DND-41 (cell line): Measurements from ENCODE around the gene TMEM185A.
A peak's percentile ranks its signal among the peaks of the same experiment; 100 is the strongest.
"Not testable (repeated sequence)": the region's sequence is repeated elsewhere in the genome, so short reads cannot be mapped to it uniquely, and the experiment has no call there.

ENCODE experiments used
- ATAC-seq: fragments of 200-7000 bp; cut with Tn5 transposase; 3 replicates; pipeline ENCODE4 v1.9.1; 2021; ENCODE audit warnings: low read depth; ENCODE audit not compliant: insufficient read depth
- DNase-seq: peaks from one replicate; pipeline ENCODE4 v3.0.0-alpha.2; 2020
- H2AFZ ChIP-seq: 2 replicates; pipeline ENCODE4 v1.6.0; 2012; ENCODE audit warnings: low read depth, low read length
- H3K27ac ChIP-seq: 2 replicates; pipeline ENCODE4 v1.5.1; 2012; ENCODE audit warnings: low read length, inconsistent platforms
- H3K27me3 ChIP-seq: fragments of 200-600 bp; sonication (generic); 2 replicates; pipeline ENCODE4 v1.6.0; 2012; ENCODE audit warnings: low read length, mild to moderate bottlenecking, inconsistent platforms; ENCODE audit not compliant: insufficient read depth, poor library complexity
- H3K36me3 ChIP-seq: 2 replicates; pipeline ENCODE4 v1.5.1; 2012; ENCODE audit warnings: low read length, inconsistent platforms; ENCODE audit not compliant: insufficient read depth
- H3K4me1 ChIP-seq: 2 replicates; pipeline ENCODE4 v1.5.1; 2012; ENCODE audit warnings: mild to moderate bottlenecking, low read length; ENCODE audit not compliant: insufficient read depth
- H3K4me2 ChIP-seq: 2 replicates; pipeline ENCODE4 v1.6.0; 2012; ENCODE audit warnings: mild to moderate bottlenecking, moderate library complexity, low read length, inconsistent platforms; ENCODE audit not compliant: insufficient read depth
- H3K4me3 ChIP-seq, 2 experiments: fragments of 200-600 bp in 1 of 2; shearing (Covaris generic) in 1 of 2; 2 replicates each; pipeline ENCODE4 v1.5.1; 2012 to 2016; ENCODE audit warnings: inconsistent platforms in 2 of 2, low read length in 2 of 2, mild to moderate bottlenecking in 2 of 2, low read depth in 1 of 2, moderate library complexity in 1 of 2
- H3K79me2 ChIP-seq: 2 replicates; pipeline ENCODE4 v1.6.0; 2012; ENCODE audit warnings: low read length, inconsistent platforms; ENCODE audit not compliant: insufficient read depth
- H3K9ac ChIP-seq: 2 replicates; pipeline ENCODE4 v1.6.0; 2012; ENCODE audit warnings: low read depth, mild to moderate bottlenecking, inconsistent platforms, low read length, moderate library complexity
- H3K9me3 ChIP-seq: 2 replicates; pipeline ENCODE4 v1.5.1; 2012; ENCODE audit warnings: low read length, moderate library complexity, mild to moderate bottlenecking, inconsistent platforms; ENCODE audit not compliant: insufficient read depth, severe bottlenecking
- H4K20me1 ChIP-seq: 2 replicates; pipeline ENCODE4 v1.6.0; 2012; ENCODE audit warnings: low read length; ENCODE audit not compliant: insufficient read depth
- EZH2 ChIP-seq: IDR thresholded peaks from 3 replicates; pipeline ENCODE4 v1.6.1; 2012; ENCODE audit warnings: borderline replicate concordance, low read depth, mild to moderate bottlenecking, moderate library complexity, low read length, inconsistent platforms; ENCODE audit not compliant: severe bottlenecking
- TF ChIP-seq, protein P1 (sequence below): IDR thresholded peaks from 2 replicates; pipeline ENCODE4 v1.5.1; 2012; ENCODE audit warnings: borderline replicate concordance, low read length, moderate library complexity, mild to moderate bottlenecking; ENCODE audit not compliant: poor library complexity, severe bottlenecking; ENCODE audit errors: extremely low read depth

Gene TMEM185A

DNA sequence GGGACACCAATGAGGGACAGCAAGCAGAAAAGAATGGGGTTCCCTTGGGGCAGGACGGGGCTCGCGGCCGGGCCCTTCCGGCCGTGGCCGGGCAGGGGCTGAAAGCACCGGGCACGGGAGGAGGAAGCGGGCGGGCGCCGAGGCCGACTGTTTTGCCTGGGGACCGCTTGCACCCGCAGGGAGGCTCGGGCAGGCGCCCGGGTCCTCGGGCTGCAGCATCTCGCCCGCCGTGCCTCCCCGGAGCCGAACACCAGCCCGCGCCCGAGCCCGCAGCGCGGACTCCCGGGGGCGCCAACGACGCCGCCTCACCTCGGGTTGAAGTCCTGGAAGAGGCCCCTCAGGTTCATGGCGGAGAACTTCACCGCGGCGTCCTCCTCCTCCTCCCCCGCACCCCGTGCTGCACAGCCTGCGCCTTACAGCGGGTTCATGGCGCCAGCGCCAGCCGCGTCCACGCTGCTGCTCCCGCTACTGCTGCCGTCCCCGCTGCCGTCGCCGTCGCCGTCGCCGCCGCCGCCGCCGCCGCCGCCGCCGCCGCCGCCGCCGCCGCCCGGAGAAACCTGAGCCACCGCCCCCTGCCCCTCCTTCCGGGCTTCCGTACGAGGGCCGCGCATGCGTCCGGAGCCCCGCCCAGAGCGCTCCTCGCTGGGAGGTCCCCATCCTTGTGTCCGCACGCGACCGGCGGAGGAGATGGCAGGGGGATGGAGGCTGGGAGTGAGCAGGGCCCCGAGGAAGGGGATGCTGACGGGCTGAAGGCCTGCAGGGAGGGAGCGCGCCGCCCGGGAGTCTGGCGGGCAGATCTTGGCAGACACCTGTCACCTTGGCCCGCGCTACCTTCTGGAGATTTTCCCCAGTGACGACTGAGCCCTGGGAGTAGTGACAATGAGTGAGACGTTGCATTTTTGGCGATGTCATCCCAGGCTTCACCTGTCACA is at the start of gene TMEM185A:
TMEM185A (minus strand) TSS at position 559 of the 932 bp plus-strand sequence; CDS start at position 347, 212 bp downstream.
- DNase-seq, result peak; percentile 75
- Histone ChIP-seq H3K36me3 (no peaks in the 10 kb centered on the region), H3K27me3 (no peaks in the 10 kb centered on the region), H3K4me1 (peaks cover 27% of the 10 kb centered on the region), H3K9me3 (no peaks in the 10 kb centered on the region), H4K20me1 (peaks cover 7% of the 10 kb centered on the region; the same call in 1 of the 2 replicates), H2AFZ (peak within 1 kb of the TSS; percentile 86), H3K79me2 (peaks cover 30% of the 10 kb centered on the region), H3K27ac (peak within 1 kb of the TSS; percentile 57; the same call in 1 of the 2 replicates), H3K4me3 (peak within 1 kb of the TSS; percentile 62 to 76), H3K9ac (peak within 1 kb of the TSS; percentile 65), H3K4me2 (peak within 1 kb of the TSS; percentile 90)
- TF ChIP-seq, protein P1, sequence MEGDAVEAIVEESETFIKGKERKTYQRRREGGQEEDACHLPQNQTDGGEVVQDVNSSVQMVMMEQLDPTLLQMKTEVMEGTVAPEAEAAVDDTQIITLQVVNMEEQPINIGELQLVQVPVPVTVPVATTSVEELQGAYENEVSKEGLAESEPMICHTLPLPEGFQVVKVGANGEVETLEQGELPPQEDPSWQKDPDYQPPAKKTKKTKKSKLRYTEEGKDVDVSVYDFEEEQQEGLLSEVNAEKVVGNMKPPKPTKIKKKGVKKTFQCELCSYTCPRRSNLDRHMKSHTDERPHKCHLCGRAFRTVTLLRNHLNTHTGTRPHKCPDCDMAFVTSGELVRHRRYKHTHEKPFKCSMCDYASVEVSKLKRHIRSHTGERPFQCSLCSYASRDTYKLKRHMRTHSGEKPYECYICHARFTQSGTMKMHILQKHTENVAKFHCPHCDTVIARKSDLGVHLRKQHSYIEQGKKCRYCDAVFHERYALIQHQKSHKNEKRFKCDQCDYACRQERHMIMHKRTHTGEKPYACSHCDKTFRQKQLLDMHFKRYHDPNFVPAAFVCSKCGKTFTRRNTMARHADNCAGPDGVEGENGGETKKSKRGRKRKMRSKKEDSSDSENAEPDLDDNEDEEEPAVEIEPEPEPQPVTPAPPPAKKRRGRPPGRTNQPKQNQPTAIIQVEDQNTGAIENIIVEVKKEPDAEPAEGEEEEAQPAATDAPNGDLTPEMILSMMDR, result no peak
- ATAC-seq, result peak; percentile 81

DNA sequence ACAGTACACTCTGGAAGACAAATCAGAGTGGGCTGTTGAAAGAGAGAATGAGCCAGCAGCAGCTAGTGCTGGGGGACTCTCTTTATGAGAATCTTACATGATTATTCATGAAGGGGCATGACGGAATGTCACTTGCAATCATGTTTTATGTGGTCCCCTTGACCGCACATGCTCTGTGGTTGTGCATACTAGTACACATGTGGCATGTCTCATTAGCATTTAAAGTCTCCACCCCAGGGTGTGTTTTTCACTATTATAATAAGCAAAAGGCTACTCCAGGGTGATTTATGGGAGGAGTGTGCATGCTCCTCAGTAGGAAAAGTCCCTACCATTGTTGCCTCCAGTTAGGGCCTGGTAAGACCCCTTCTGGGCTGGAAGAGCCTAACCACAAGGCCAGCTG is 49.6 kb upstream of the TMEM185A start:
- Histone ChIP-seq H3K4me2 (no peak overlapping the region), H3K9ac (no peak overlapping the region), H3K9me3 (no peaks in the 10 kb centered on the region), H3K27me3 (no peaks in the 10 kb centered on the region), H2AFZ (no peak overlapping the region), H3K36me3 (no peaks in the 10 kb centered on the region), H3K27ac (no peak overlapping the region), H3K4me3 (no peak overlapping the region), H3K4me1 (no peaks in the 10 kb centered on the region), H3K79me2 (no peaks in the 10 kb centered on the region), H4K20me1 (no peaks in the 10 kb centered on the region)
- ATAC-seq (no peak), DNase-seq (no peak)
- no peak for TF ChIP-seq EZH2
- TF ChIP-seq, protein P1, result no peak

- ATAC-seq, DNase-seq, H3K27me3 ChIP-seq: not testable (repeated sequence)
These were observed 47.6 kb upstream of the TMEM185A start for GRCh38 chrX:149679164-149679678.

DNA sequence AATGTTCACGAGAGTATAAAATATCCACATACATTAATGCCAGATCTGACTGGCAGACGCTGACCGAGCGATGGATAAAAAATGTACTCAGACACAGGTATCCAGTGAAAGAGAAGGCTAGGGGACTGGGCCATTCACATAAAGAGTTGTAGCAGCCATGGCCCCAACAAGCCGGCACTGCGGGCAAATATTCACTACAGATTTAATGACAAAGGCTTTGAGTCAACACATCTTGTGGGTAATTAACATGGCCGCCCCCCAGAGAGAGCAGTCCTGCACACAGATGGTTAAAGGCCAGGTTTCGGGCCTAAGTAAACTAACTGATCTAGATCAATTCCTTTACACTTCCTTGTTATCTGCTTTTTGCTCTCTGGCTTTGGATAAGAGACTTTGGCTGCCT is 44.0 kb upstream of the TMEM185A start:
- not testable (repeated sequence) for H3K4me2 ChIP-seq, H3K9me3 ChIP-seq, H3K27me3 ChIP-seq, H3K9ac ChIP-seq, H3K36me3 ChIP-seq, H3K79me2 ChIP-seq, H4K20me1 ChIP-seq, H3K4me3 ChIP-seq, DNase-seq, H3K4me1 ChIP-seq, ATAC-seq, H2AFZ ChIP-seq, H3K27ac ChIP-seq

More at GRCh38 chrX:149679164-149679678, 47.6 kb upstream of the TMEM185A start:
- not testable (repeated sequence) for H4K20me1 ChIP-seq, H3K4me1 ChIP-seq, H3K36me3 ChIP-seq, H3K79me2 ChIP-seq, H3K9me3 ChIP-seq, H3K4me3 ChIP-seq, H3K4me2 ChIP-seq, H3K27ac ChIP-seq, H2AFZ ChIP-seq, H3K9ac ChIP-seq

GRCh38 chrX:149675088-149675487 is 43.5 kb upstream of the TMEM185A start:
- not testable (repeated sequence) for H2AFZ ChIP-seq, H3K36me3 ChIP-seq, H4K20me1 ChIP-seq, H3K27ac ChIP-seq, ATAC-seq, H3K9ac ChIP-seq, H3K4me2 ChIP-seq, H3K27me3 ChIP-seq, H3K79me2 ChIP-seq, H3K9me3 ChIP-seq, DNase-seq, H3K4me3 ChIP-seq, H3K4me1 ChIP-seq

- not testable (repeated sequence) for ATAC-seq
These were observed 29.0 kb upstream of the TMEM185A start for GRCh38 chrX:149660613-149661012.

More at GRCh38 chrX:149660613-149661012, 29.0 kb upstream of the TMEM185A start:
- not testable (repeated sequence) for H3K79me2 ChIP-seq, H3K27ac ChIP-seq, H3K27me3 ChIP-seq, H3K4me1 ChIP-seq, H3K9me3 ChIP-seq, H3K9ac ChIP-seq, H2AFZ ChIP-seq, H4K20me1 ChIP-seq, DNase-seq, H3K4me2 ChIP-seq, H3K36me3 ChIP-seq, H3K4me3 ChIP-seq
